Activated CD8-positive, alpha-beta memory T cell treated with anti-CD3 and anti-CD28 coated beads, Interleukin-2, amount 50 U/mL, for 48 hours (primary cell): ENCODE results near the gene TCIRG1.
A peak's percentile ranks its signal among the peaks of the same experiment; 100 is the strongest.

Experiments
- DNase-seq: peaks from one replicate; pipeline ENCODE4 v3.0.0-alpha.2; 2020

TCIRG1 gene

GRCh38 chr11:68040101-68040956, 1.5 kb downstream of the TCIRG1 start:
- DNase-seq: peak; percentile 71

GRCh38 chr11:68040957-68041591, 2.2 kb downstream of the TCIRG1 start:
- DNase-seq: no peak

- no peak for DNase-seq
Measured at GRCh38 chr11:68041617-68042218, 2.9 kb downstream of the TCIRG1 start.

- no peak for DNase-seq
Measured at GRCh38 chr11:68042219-68043028, 3.6 kb downstream of the TCIRG1 start.

GRCh38 chr11:68043029-68043348, 4.2 kb downstream of the TCIRG1 start:
- DNase-seq: no peak

- DNase-seq: no peak
Measured at GRCh38 chr11:68043349-68044144, 4.7 kb downstream of the TCIRG1 start.

- no peak for DNase-seq
Measured at GRCh38 chr11:68044145-68044813, 5.5 kb downstream of the TCIRG1 start.

GRCh38 chr11:68044898-68045351, 6.1 kb downstream of the TCIRG1 start:
- no peak for DNase-seq

GRCh38 chr11:68047437-68048290, 8.8 kb downstream of the TCIRG1 start:
- DNase-seq: no peak

- no peak for DNase-seq
Measured at GRCh38 chr11:68048681-68049508, 10.1 kb downstream of the TCIRG1 start.

- no peak for DNase-seq
Measured at GRCh38 chr11:68049509-68050370, 10.9 kb downstream of the TCIRG1 start.

- DNase-seq: no peak
Measured at GRCh38 chr11:68050371-68050841, 11.6 kb downstream of the TCIRG1 start.

GRCh38 chr11:68051191-68052136, 12.6 kb downstream of the TCIRG1 start:
- peak; percentile 48 for DNase-seq

- DNase-seq: no peak
Measured at GRCh38 chr11:68052137-68052873, 13.5 kb downstream of the TCIRG1 start.

GRCh38 chr11:68053117-68053516, 14.3 kb downstream of the TCIRG1 start:
- peak; percentile 48 for DNase-seq

GRCh38 chr11:68053981-68054812, 15.4 kb downstream of the TCIRG1 start:
- peak; percentile 49 for DNase-seq
